GM12873 (cell line): ENCODE measurements around the gene GOLGA1.

Experiments used
- CTCF ChIP-seq: IDR thresholded peaks from 2 replicates; pipeline ENCODE4 v1.5.1; 2012; ENCODE audit warnings: low read depth, mild to moderate bottlenecking, moderate library complexity, low read length, control low read depth; ENCODE audit not compliant: insufficient read depth; ENCODE audit errors: missing control alignments

GOLGA1 gene

GRCh38 chr9:124947727-124948391 is 7.0 kb upstream of the GOLGA1 start:
- no peak for TF ChIP-seq CTCF

GRCh38 chr9:124946167-124946566 is 5.3 kb upstream of the GOLGA1 start:
- no peak for TF ChIP-seq CTCF

GRCh38 chr9:124941679-124942561 is 1.0 kb upstream of the GOLGA1 start:
- no peak for TF ChIP-seq CTCF

GRCh38 chr9:124940521-124940893 is 376 bp downstream of the GOLGA1 start:
- no peak for TF ChIP-seq CTCF

- TF ChIP-seq CTCF, result no peak
Observed at GRCh38 chr9:124939944-124940343, 939 bp downstream of the GOLGA1 start.

- no peak for TF ChIP-seq CTCF
Observed at GRCh38 chr9:124934290-124934689, 6.6 kb downstream of the GOLGA1 start.

- no peak for TF ChIP-seq CTCF
Observed at GRCh38 chr9:124932333-124932732, 8.6 kb downstream of the GOLGA1 start.
